Mucosa of stomach (tissue), 1 donor: ENCODE data around the gene FAM89A.
A peak's percentile ranks its signal among the peaks of the same experiment; 100 is the strongest.

ENCODE experiments used
- H3K27me3 ChIP-seq: one replicate; pipeline ENCODE4 v1.7.0; 2013; ENCODE audit warnings: mild to moderate bottlenecking, low read length; ENCODE audit not compliant: control insufficient read depth, insufficient read depth
- H3K36me3 ChIP-seq: one replicate; pipeline ENCODE4 v1.7.0; 2013; ENCODE audit warnings: low read length; ENCODE audit not compliant: control insufficient read depth, insufficient read depth
- H3K4me1 ChIP-seq: one replicate; pipeline ENCODE4 v1.7.0; 2013; ENCODE audit warnings: mild to moderate bottlenecking, low read length; ENCODE audit not compliant: control insufficient read depth, insufficient read depth
- H3K4me3 ChIP-seq: one replicate; pipeline ENCODE4 v1.7.0; 2013; ENCODE audit warnings: low read length
- H3K9ac ChIP-seq: one replicate; pipeline ENCODE4 v1.7.0; 2013; ENCODE audit warnings: mild to moderate bottlenecking, low read length, moderate library complexity
- H3K9me3 ChIP-seq: one replicate; pipeline ENCODE4 v1.7.0; 2013; ENCODE audit warnings: mild to moderate bottlenecking, low read length, moderate library complexity; ENCODE audit not compliant: control insufficient read depth
- donor health status: Pancreatic carcinoma.

The FAM89A gene

DNA sequence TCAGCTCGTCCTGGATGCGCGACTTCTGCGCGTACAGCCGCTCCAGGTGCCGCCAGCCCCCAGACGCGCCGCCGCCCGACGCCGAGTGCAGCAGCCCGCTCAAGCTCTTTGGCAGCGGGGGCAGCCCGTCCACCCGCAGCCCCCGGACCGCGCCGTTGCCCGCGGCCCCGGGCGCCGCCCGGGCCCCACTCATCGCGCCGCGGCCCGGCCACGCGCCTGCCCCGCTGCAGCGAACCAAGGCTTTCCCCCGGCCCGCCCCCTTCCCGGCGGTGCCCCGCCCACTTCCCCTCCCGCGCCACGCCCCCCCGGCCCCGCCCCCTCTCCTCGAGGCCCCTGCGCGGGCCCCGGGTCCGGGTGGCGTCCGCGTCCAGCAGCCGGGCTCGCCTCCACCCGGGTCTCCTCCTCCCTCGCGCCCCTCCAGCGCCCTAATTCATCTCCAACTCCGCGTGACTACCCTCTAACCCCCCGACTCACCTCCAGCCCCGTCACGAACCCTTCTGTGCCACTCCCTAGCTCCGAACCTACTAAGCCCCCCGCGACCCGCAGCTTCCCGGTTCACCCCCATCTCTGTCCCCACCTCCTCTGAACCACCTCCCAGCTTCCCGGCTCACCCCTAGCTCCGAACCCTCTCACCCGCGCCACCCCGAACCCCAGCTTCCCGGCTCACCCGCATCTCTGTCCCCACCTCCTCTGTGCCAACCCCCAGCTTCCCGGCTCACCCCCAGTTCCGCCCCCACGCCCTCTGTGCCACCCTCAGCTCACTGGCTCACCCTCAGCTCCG lies at the start of gene FAM89A:
Gene FAM89A, minus strand, starts transcription at position 236 of the 781 bp plus-strand sequence. Its CDS starts 43 bp downstream, at position 193.
- Histone ChIP-seq H3K4me1 (peaks cover 17% of the 10 kb centered on the region), H3K9ac (peak within 1 kb of the TSS; percentile 61), H3K36me3 (no peaks in the 10 kb centered on the region), H3K4me3 (peak within 1 kb of the TSS; percentile 50), H3K9me3 (no peaks in the 10 kb centered on the region), H3K27me3 (peaks cover 31% of the 10 kb centered on the region)

DNA sequence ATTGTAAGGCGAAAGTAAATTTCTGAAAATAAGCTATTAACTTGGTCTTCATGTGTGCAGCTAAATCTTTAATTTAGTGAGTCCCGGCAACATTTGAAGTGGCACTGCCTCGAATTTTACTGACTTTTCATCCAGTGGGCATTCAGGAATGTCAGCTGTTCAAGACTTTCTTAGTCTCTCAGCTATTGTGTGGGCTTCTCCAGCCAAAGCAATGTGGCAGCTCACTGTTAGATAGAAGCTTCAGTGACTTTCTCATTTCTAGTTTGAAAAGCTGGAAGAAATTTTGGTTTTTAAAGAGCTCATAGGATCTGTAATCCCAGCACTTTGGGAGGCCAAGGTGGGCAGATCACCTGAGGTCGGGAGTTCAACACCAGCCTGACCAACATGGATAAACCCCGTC lies 44.3 kb upstream of the FAM89A start:
- Histone ChIP-seq H3K4me3 (no peak overlapping the region), H3K9ac (no peak overlapping the region), H3K36me3 (no peaks in the 10 kb centered on the region), H3K9me3 (no peaks in the 10 kb centered on the region), H3K4me1 (no peaks in the 10 kb centered on the region), H3K27me3 (no peaks in the 10 kb centered on the region)

DNA sequence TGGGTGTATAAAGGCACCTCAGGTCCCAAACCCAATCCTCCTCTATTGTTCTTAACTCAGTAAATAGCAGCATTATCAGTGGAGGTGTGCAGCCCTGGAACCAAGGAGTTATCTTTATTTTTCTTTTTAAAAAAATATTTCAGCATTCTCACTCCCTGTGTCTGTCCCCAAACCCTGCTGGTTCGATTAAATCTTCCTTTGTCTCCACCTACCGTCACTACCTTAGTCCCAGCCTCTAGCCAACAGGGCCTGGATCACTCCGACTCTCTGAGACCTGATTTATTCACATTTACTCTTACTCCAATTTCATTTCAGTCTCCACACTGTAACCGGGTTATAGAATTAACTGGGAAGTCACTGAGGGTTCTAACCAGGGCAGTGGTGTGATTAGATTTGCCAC lies 39.1 kb upstream of the FAM89A start:
- no peak overlapping the region for H3K9ac ChIP-seq
- no peaks in the 10 kb centered on the region for H3K27me3 ChIP-seq
- no peaks in the 10 kb centered on the region for H3K36me3 ChIP-seq
- H3K4me1 ChIP-seq: no peaks in the 10 kb centered on the region
- H3K4me3 ChIP-seq: no peak overlapping the region
- no peaks in the 10 kb centered on the region for H3K9me3 ChIP-seq

DNA sequence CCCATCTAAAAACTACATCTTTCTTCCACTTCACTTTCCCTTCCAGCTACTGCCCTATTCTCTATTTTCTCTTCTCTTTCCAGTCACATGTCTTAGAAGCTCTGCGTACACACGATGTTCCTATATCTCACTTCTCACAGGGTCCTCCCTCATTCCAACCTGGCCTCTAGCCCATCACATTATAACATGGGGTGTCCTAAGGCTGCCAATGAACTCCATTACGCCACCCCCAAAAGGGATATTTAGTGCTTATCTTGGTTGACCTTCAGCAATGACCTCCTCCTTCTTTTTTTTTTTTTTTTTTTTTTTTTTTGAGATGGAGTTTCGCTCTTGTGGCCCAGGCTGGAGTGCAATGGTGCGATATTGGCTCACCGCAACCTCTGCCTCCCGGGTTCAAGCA lies 38.2 kb upstream of the FAM89A start:
- H3K9me3 ChIP-seq: no peaks in the 10 kb centered on the region
- no peak overlapping the region for H3K9ac ChIP-seq
- no peaks in the 10 kb centered on the region for H3K36me3 ChIP-seq
- H3K27me3 ChIP-seq: no peaks in the 10 kb centered on the region
- no peak overlapping the region for H3K4me3 ChIP-seq
- no peaks in the 10 kb centered on the region for H3K4me1 ChIP-seq

DNA sequence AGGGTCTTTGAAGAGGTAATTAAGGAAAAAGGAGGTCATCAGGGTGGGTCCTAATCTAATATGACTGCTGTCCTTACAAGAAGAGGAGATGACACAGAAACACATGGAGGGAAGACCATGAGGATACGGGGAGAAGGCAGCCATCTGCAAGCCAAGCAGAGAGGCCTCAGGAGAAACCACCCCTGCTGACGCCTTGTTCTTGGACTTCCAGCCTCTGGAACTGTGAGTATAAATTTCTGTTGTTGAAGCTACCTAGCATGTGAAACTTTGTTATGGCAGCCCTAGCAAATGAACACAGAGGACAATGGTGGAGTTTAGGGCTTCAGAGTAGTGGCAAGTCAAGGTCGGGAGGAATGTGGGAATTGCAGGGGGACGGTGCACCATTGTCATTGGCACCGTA lies 36.7 kb upstream of the FAM89A start:
- no peak overlapping the region for H3K9ac ChIP-seq
- no peaks in the 10 kb centered on the region for H3K36me3 ChIP-seq
- H3K27me3 ChIP-seq: no peaks in the 10 kb centered on the region
- H3K4me3 ChIP-seq: no peak overlapping the region
- no peaks in the 10 kb centered on the region for H3K4me1 ChIP-seq
- no peaks in the 10 kb centered on the region for H3K9me3 ChIP-seq

DNA sequence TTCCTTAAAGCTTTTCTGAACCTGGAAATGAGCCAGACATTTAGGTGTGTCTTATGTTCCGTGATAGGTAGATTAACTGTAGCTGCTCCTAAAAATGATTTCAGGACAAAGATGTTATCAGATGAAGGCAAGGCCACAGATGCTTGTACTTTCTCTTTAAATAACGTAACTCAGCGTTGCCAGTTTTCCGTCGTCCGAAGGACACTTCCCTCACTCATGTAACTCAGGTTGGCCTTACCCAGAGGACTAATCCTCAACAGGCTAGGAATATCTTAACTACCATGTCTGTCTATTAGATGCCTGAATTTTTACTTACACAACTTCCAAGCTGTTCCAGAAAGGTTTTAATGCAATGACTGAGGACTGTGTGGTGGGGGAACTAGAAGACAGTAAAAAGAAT lies 35.4 kb upstream of the FAM89A start:
- H3K4me3 ChIP-seq: no peak overlapping the region
- no peaks in the 10 kb centered on the region for H3K36me3 ChIP-seq
- no peaks in the 10 kb centered on the region for H3K27me3 ChIP-seq
- no peak overlapping the region for H3K9ac ChIP-seq
- H3K4me1 ChIP-seq: no peaks in the 10 kb centered on the region
- no peaks in the 10 kb centered on the region for H3K9me3 ChIP-seq

DNA sequence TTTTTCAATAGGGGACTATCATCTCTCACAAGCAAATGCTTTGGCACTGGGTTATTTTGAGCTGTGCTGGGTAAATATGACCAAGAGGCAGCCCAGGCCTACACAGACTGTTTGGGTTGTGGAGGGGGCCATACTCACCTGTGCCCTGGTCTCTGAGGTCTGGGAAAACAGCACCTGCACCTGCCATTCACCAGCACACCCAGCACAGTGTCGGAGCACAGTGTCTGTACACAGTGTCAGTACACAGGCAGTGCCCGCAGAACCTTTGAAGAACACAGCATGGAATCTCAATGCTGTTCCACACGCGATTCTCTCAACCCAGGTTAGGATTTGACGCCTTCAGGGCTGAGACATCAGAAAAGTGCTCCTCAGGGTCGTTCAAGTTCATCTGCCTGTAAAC lies 35.0 kb upstream of the FAM89A start:
- H3K9me3 ChIP-seq: no peaks in the 10 kb centered on the region
- H3K4me3 ChIP-seq: no peak overlapping the region
- H3K4me1 ChIP-seq: no peaks in the 10 kb centered on the region
- no peaks in the 10 kb centered on the region for H3K27me3 ChIP-seq
- no peaks in the 10 kb centered on the region for H3K36me3 ChIP-seq
- no peak overlapping the region for H3K9ac ChIP-seq

DNA sequence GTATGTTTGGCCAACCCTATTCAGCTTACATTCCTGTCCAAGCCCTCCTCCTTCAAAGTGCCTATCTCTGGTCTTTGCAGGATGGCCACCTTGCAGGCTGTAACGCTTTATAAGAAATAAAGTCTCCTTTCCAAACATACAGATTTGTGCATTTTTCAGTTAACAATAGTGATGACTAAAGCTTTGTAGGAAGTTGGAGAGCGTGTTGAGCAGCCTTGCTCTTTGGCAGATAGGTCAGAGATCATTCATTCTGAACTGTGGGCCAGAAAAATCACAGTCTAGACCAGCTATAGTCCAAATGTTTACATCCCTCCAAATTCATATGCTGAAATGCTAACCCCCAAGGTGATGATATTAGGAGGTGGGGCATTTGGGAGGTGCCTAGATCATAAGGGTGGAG lies 34.0 kb upstream of the FAM89A start:
- H3K4me3 ChIP-seq: no peak overlapping the region
- no peak overlapping the region for H3K9ac ChIP-seq
- no peaks in the 10 kb centered on the region for H3K27me3 ChIP-seq

DNA sequence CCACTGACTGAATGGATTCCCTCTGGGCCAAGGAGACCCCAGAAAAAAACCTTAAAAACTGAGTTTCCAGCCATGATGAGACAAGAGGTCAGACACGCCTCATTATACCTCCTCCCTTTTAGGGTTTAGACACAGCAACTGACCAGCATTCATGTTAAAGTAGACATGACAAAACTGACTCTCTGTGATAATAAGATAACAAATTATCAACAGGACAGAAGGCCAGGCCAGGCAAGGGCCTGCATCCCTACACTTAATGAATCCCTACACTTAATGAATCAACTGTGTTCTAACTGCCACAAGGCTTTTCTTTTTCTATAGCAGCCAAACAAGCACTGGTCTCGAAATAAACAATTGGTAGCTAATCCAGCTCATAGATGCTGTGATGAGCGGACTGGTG lies 33.3 kb upstream of the FAM89A start:
- H3K4me3 ChIP-seq: no peak overlapping the region

More for the DNA sequence above, 34.0 kb upstream of the FAM89A start:
- no peaks in the 10 kb centered on the region for H3K4me1 ChIP-seq
- H3K9me3 ChIP-seq: no peaks in the 10 kb centered on the region
- no peaks in the 10 kb centered on the region for H3K36me3 ChIP-seq

DNA sequence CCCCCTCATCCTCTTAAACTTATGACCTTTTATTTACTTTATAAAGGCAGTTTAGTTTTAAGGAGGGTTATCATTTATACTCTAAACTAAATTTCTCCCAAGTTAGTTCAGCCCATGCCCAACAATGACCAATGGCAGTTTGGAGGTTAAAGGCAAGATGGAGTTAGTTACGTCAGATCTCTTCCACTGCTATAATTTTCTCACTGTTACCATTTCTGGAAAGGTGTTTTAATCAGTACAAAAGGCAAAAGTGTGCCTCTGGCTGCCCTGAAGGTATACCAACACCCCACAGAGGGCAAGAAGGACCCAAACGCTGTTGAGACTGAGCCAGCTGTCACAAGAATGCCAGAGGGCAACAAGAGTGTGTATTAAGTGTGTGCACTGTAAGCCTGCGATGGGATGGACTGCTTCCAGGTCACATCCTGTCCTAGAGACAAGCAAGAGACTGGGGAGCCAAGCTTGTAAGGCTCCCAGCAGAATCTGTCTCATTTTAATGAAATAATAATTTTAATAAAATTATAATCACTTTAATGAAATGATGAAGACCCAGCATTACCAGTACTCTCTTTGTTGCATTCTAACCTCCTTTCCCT lies 32.5 kb upstream of the FAM89A start:
- no peaks in the 10 kb centered on the region for H3K36me3 ChIP-seq
- H3K4me1 ChIP-seq: no peaks in the 10 kb centered on the region
- H3K27me3 ChIP-seq: no peaks in the 10 kb centered on the region
- H3K9me3 ChIP-seq: no peaks in the 10 kb centered on the region
- H3K4me3 ChIP-seq: no peak overlapping the region
- H3K9ac ChIP-seq: no peak overlapping the region

More for the DNA sequence above, 33.3 kb upstream of the FAM89A start:
- Histone ChIP-seq H3K4me1 (no peaks in the 10 kb centered on the region), H3K9ac (no peak overlapping the region), H3K36me3 (no peaks in the 10 kb centered on the region), H3K27me3 (no peaks in the 10 kb centered on the region), H3K9me3 (no peaks in the 10 kb centered on the region)

DNA sequence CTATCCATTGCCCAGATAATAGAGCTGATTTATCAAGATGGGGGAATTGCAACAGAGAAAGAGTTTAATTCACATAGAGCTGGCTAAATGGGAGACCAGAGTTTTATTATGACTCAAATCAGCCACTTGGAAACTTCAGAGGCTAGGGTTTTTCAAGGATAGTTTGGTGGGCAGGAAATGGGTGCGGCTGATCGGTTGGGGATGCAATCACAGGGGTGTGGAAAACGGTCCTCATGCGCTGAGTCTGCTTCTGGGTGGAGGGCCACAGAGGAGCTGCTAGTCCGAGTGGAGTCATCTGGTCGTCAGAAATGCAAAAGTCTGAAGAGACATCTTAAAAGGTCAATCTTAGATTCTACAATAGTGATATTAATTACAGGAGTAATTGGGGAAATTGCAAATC lies 32.0 kb upstream of the FAM89A start:
- H3K4me1 ChIP-seq: no peaks in the 10 kb centered on the region
- H3K36me3 ChIP-seq: no peaks in the 10 kb centered on the region
- H3K27me3 ChIP-seq: no peaks in the 10 kb centered on the region
- H3K9me3 ChIP-seq: no peaks in the 10 kb centered on the region
- H3K4me3 ChIP-seq: no peak overlapping the region
- no peak overlapping the region for H3K9ac ChIP-seq

DNA sequence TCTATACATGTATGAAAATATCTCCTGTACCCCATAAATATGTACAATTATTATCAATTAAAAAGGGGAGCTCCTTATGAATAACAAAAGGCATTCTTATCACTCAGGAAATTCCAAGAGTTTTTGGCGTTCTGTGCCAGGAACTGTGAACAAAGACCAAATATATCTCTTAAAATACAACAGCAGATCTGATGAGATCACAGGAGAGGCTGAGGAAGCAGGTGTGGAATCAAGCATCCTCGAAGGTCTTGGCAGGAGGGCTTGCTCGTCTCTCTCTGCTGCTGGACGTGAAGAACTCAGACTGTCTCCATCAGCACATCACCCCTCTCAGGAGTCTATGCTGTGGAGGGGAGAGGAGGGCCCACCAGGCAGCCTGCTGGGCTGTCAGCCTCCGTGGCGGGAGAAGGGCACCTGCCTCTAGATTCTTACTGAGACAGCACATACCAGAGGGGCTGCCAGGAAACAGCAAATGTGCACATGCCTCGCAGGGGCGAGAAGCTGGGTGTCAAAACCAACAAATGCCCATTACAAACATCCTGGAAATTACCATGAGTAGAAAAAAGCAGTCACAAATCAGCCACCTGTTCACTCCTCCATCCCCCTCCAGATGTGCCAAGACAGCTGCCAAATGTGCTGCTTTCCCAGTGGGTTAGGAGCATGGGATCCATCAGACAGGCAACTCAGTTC lies 30.8 kb upstream of the FAM89A start:
- H3K27me3 ChIP-seq: no peaks in the 10 kb centered on the region
- no peaks in the 10 kb centered on the region for H3K4me1 ChIP-seq
- no peak overlapping the region for H3K4me3 ChIP-seq
- no peaks in the 10 kb centered on the region for H3K9me3 ChIP-seq
- no peak overlapping the region for H3K9ac ChIP-seq
- no peaks in the 10 kb centered on the region for H3K36me3 ChIP-seq
